ENCODE measurements around the gene RUFY1.

Gene RUFY1

DNA sequence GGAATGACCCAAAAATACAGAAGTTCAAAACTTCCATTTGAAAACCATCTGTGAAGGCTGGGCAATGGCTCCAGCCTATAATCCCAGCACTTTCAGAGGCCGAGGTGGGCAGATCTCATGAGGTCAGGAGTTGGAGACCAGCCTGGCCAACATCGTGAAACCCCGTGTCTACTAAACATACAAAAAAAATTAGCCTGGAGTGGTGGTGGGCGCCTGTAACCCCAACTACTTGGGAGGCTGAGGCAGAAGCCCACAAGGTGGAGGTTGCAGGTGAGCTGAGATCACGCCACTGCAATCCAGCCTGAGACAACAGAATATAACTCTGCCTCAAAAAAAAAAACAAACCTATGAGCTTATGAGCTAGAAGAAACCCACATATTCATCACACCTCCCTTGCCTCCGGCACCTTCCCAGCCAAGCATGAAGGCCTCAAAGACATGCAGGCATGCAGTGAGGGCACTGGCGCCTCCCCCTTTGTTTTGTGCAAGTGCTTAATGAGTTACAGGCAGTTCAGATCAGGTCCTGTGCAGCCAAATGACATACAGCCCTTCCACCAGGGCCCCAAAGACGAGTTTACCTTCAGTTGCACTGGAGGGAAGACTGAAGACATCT, 63.2 kb downstream of the RUFY1 start:
- no peak overlapping the region for H2BK5ac ChIP-seq (ENCODE audit: low read depth, low read length, poor library complexity, severe bottlenecking)
- no peak overlapping the region for H3K4me2 ChIP-seq (ENCODE audit: low read length, poor library complexity, severe bottlenecking)
- H4K91ac ChIP-seq (ENCODE audit: low read length), result no peak overlapping the region
- H2BK12ac ChIP-seq (ENCODE audit: low read length in 2 of 2), result no peak overlapping the region
- no peak overlapping the region for H3K4ac ChIP-seq (ENCODE audit: low read depth in 1 of 2, low read length in 2 of 2)
- no peak overlapping the region for H2AK5ac ChIP-seq (ENCODE audit: low read length, severe bottlenecking)
- 95% methylated on average over 8 of the region's 8 CpGs for whole genome bisulfite sequencing
- peaks cover 3% of the 10 kb centered on the region for H3K79me1 ChIP-seq (replicated peaks; ENCODE audit: low read length, poor library complexity, severe bottlenecking)
- no peak overlapping the region for H4K8ac ChIP-seq (ENCODE audit: low read length)
- no peak overlapping the region for H3K9ac ChIP-seq (ENCODE audit: low read length)
- H3K4me1 ChIP-seq (ENCODE audit: control insufficient read depth, insufficient read depth, low read depth, low read length), result peaks cover 8% of the 10 kb centered on the region
- no peak overlapping the region for H2BK120ac ChIP-seq (ENCODE audit: low read depth, low read length)
- H3K4me3 ChIP-seq (ENCODE audit: insufficient read depth in 1 of 2, low read depth in 1 of 2, low read length in 2 of 2), result no peak overlapping the region
- no peak overlapping the region for H3K14ac ChIP-seq (ENCODE audit: low read length in 2 of 2)
- H2BK15ac ChIP-seq (ENCODE audit: low read depth, poor library complexity, severe bottlenecking), result no peak overlapping the region
- DNase-seq, result no peak
- no peaks in the 10 kb centered on the region for H3K9me3 ChIP-seq (ENCODE audit: control insufficient read depth, low read length)
- no peak overlapping the region for H2AFZ ChIP-seq (ENCODE audit: low read depth, low read length)
- peak overlapping the region in 1 of 2 experiments; percentile 24 for H3K23ac ChIP-seq (ENCODE audit: low read length in 2 of 2)
- no peaks in the 10 kb centered on the region for H3K27me3 ChIP-seq (ENCODE audit: control insufficient read depth in 1 of 2, insufficient read depth in 1 of 2, low read length in 2 of 2)
- H3K18ac ChIP-seq (ENCODE audit: low read depth in 1 of 2, low read length in 2 of 2), result no peak overlapping the region
- peaks cover 55 to 93% of the 10 kb centered on the region in 2 experiments for H3K36me3 ChIP-seq (ENCODE audit: control insufficient read depth in 1 of 2, insufficient read depth in 2 of 2, low read depth in 1 of 2, low read length in 2 of 2)
- H3K27ac ChIP-seq (ENCODE audit: low read length, poor library complexity, severe bottlenecking), result peak overlapping the region; percentile 13

DNA sequence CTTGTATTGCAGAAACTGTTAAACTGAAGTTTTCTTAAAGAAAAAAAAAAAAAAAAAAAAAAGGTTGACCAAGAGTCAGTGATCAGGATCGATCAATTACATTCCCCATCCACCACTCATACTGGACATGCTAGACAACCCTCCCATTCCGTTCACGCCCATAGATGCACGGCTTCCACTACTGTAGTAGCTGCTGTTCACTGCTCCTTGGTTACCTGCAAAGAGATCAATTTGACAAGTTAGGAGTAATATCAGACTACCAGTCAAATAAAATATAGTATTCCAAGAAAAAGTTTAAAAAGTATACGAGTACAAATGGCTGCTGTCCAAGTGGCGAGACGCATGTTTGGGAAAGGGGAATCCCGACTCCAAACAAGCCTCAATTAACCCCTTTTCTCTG, 64.4 kb downstream of the RUFY1 start:
- Histone ChIP-seq H4K8ac (ENCODE audit: low read length) (no peak overlapping the region), H3K9ac (ENCODE audit: low read length) (peak overlapping the region; percentile 21), H3K4me3 (ENCODE audit: insufficient read depth in 1 of 2, low read depth in 1 of 2, low read length in 2 of 2) (no peak overlapping the region), H3K4ac (ENCODE audit: low read depth in 1 of 2, low read length in 2 of 2) (no peak overlapping the region), H3K27ac (ENCODE audit: low read length, poor library complexity, severe bottlenecking) (no peak overlapping the region), H2BK15ac (ENCODE audit: low read depth, poor library complexity, severe bottlenecking) (no peak overlapping the region), H4K91ac (ENCODE audit: low read length) (no peak overlapping the region), H3K27me3 (ENCODE audit: control insufficient read depth in 1 of 2, insufficient read depth in 1 of 2, low read length in 2 of 2) (no peaks in the 10 kb centered on the region), H3K4me1 (ENCODE audit: control insufficient read depth, insufficient read depth, low read depth, low read length) (peaks cover 8% of the 10 kb centered on the region), H2BK5ac (ENCODE audit: low read depth, low read length, poor library complexity, severe bottlenecking) (no peak overlapping the region), H3K23ac (ENCODE audit: low read length in 2 of 2) (no peak overlapping the region), H3K14ac (ENCODE audit: low read length in 2 of 2) (no peak overlapping the region), H2BK12ac (ENCODE audit: low read length in 2 of 2) (no peak overlapping the region), H3K36me3 (ENCODE audit: control insufficient read depth in 1 of 2, insufficient read depth in 2 of 2, low read depth in 1 of 2, low read length in 2 of 2) (peaks cover 49 to 97% of the 10 kb centered on the region in 2 experiments), H3K4me2 (ENCODE audit: low read length, poor library complexity, severe bottlenecking) (no peak overlapping the region), H2AFZ (ENCODE audit: low read depth, low read length) (no peak overlapping the region), H3K9me3 (ENCODE audit: control insufficient read depth, low read length) (no peaks in the 10 kb centered on the region), H3K18ac (ENCODE audit: low read depth in 1 of 2, low read length in 2 of 2) (no peak overlapping the region), H2BK120ac (ENCODE audit: low read depth, low read length) (no peak overlapping the region), H2AK5ac (ENCODE audit: low read length, severe bottlenecking) (no peak overlapping the region), H3K79me1 (replicated peaks; ENCODE audit: low read length, poor library complexity, severe bottlenecking) (peaks cover 3% of the 10 kb centered on the region)
- WGBS, result 96% methylated on average over 8 of the region's 8 CpGs
- no peak for DNase-seq

DNA sequence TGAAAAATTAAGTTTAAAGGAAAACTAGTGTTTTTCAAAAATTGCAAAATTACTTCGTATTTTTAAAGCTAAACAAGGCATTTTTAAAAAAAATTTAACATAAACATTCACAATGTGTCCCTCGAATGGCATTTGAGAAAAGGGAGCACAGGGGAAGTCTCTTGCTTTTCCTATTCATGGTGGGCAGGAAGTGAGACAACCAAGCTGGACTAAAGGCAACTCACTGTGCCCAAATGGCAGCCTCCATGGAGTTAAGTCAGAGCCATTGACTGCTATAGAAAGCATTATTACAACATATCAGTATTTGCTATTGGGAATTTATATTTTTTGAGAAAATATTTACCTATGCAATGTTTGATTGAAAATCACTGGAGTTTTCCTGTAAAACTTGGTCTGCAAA, 64.8 kb downstream of the RUFY1 start:
- Histone ChIP-seq H2BK12ac (ENCODE audit: low read length in 2 of 2) (no peak overlapping the region), H4K91ac (ENCODE audit: low read length) (no peak overlapping the region), H3K4me1 (ENCODE audit: control insufficient read depth, insufficient read depth, low read depth, low read length) (peaks cover 8% of the 10 kb centered on the region), H2BK5ac (ENCODE audit: low read depth, low read length, poor library complexity, severe bottlenecking) (no peak overlapping the region), H3K27me3 (ENCODE audit: control insufficient read depth in 1 of 2, insufficient read depth in 1 of 2, low read length in 2 of 2) (no peaks in the 10 kb centered on the region), H3K9ac (ENCODE audit: low read length) (peak overlapping the region; percentile 21), H3K36me3 (ENCODE audit: control insufficient read depth in 1 of 2, insufficient read depth in 2 of 2, low read depth in 1 of 2, low read length in 2 of 2) (peaks cover 45 to 97% of the 10 kb centered on the region in 2 experiments), H3K4ac (ENCODE audit: low read depth in 1 of 2, low read length in 2 of 2) (no peak overlapping the region), H2AFZ (ENCODE audit: low read depth, low read length) (no peak overlapping the region), H3K27ac (ENCODE audit: low read length, poor library complexity, severe bottlenecking) (no peak overlapping the region), H2BK120ac (ENCODE audit: low read depth, low read length) (no peak overlapping the region), H3K14ac (ENCODE audit: low read length in 2 of 2) (no peak overlapping the region), H2BK15ac (ENCODE audit: low read depth, poor library complexity, severe bottlenecking) (no peak overlapping the region), H3K4me2 (ENCODE audit: low read length, poor library complexity, severe bottlenecking) (no peak overlapping the region), H3K23ac (ENCODE audit: low read length in 2 of 2) (no peak overlapping the region), H3K4me3 (ENCODE audit: insufficient read depth in 1 of 2, low read depth in 1 of 2, low read length in 2 of 2) (no peak overlapping the region), H2AK5ac (ENCODE audit: low read length, severe bottlenecking) (no peak overlapping the region), H4K8ac (ENCODE audit: low read length) (no peak overlapping the region), H3K79me1 (replicated peaks; ENCODE audit: low read length, poor library complexity, severe bottlenecking) (peaks cover 3% of the 10 kb centered on the region), H3K9me3 (ENCODE audit: control insufficient read depth, low read length) (no peaks in the 10 kb centered on the region), H3K18ac (ENCODE audit: low read depth in 1 of 2, low read length in 2 of 2) (no peak overlapping the region)
- no peak for DNase-seq
- 75% methylated on average over 1 of the region's 2 CpGs for WGBS

- Histone ChIP-seq H3K18ac (ENCODE audit: low read depth in 1 of 2, low read length in 2 of 2) (no peak overlapping the region), H3K27ac (ENCODE audit: low read length, poor library complexity, severe bottlenecking) (no peak overlapping the region), H3K4me1 (ENCODE audit: control insufficient read depth, insufficient read depth, low read depth, low read length) (peaks cover 8% of the 10 kb centered on the region), H3K4me2 (ENCODE audit: low read length, poor library complexity, severe bottlenecking) (peak overlapping the region; percentile 29), H2AK5ac (ENCODE audit: low read length, severe bottlenecking) (no peak overlapping the region), H3K9me3 (ENCODE audit: control insufficient read depth, low read length) (no peaks in the 10 kb centered on the region), H4K8ac (ENCODE audit: low read length) (no peak overlapping the region), H2AFZ (ENCODE audit: low read depth, low read length) (no peak overlapping the region), H3K14ac (ENCODE audit: low read length in 2 of 2) (no peak overlapping the region), H2BK15ac (ENCODE audit: low read depth, poor library complexity, severe bottlenecking) (no peak overlapping the region), H3K36me3 (ENCODE audit: control insufficient read depth in 1 of 2, insufficient read depth in 2 of 2, low read depth in 1 of 2, low read length in 2 of 2) (peaks cover 39 to 97% of the 10 kb centered on the region in 2 experiments), H4K91ac (ENCODE audit: low read length) (no peak overlapping the region), H3K4ac (ENCODE audit: low read depth in 1 of 2, low read length in 2 of 2) (no peak overlapping the region), H3K23ac (ENCODE audit: low read length in 2 of 2) (no peak overlapping the region), H3K79me1 (replicated peaks; ENCODE audit: low read length, poor library complexity, severe bottlenecking) (peaks cover 3% of the 10 kb centered on the region), H3K9ac (ENCODE audit: low read length) (peak overlapping the region; percentile 16), H2BK120ac (ENCODE audit: low read depth, low read length) (no peak overlapping the region), H3K27me3 (ENCODE audit: control insufficient read depth in 1 of 2, insufficient read depth in 1 of 2, low read length in 2 of 2) (no peaks in the 10 kb centered on the region), H2BK12ac (ENCODE audit: low read length in 2 of 2) (no peak overlapping the region), H2BK5ac (ENCODE audit: low read depth, low read length, poor library complexity, severe bottlenecking) (no peak overlapping the region), H3K4me3 (ENCODE audit: insufficient read depth in 1 of 2, low read depth in 1 of 2, low read length in 2 of 2) (no peak overlapping the region)
- WGBS, result 98% methylated on average over 9 of the region's 9 CpGs
- DNase-seq, result no peak
These were observed 65.7 kb downstream of the RUFY1 start for GRCh38 chr5:179616002-179616594.
